ENCODE data around the gene CASP9.

CASP9 gene

DNA sequence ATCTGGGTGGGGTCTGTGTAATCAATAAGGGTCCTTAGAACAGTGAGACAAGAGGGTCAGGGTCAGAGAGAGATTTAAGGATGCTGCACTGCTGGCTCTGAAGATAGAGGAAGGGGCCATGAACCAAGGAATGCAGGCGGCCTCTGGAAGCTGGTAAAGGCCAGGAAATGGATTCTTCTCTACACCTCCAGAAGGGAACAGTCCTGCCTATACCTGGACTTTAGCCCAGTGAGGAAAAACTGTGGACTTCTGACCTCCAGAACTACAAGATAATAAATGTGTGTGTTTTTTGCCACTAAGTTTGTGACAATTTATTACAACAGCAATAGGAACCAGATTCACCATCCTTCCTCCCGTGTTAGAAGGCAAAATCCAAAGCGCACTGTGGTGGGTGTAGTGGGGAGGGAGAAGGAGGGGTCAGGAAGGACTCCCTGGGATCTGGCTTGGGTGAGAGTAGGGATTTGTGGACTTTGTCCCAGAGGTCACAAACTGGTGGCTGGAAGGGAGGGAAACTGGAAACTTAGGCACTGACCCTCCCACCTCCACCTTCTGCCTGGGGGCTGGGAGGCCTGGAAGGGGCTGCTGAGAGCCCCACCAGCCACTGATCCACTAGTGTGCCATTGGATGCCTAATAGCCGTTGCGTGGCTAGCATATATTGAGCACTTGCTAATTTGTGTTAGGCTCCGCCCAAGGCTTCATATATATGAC is 72.8 kb downstream of the CASP9 start:
- H3K4me1 ChIP-seq (ENCODE audit: control insufficient read depth, insufficient read depth, low read length), result no peaks in the 10 kb centered on the region
- WGBS, 2 experiments, result 93 to 97% methylated on average over 6 of the region's 6 CpGs
- H3K27ac ChIP-seq (ENCODE audit: insufficient read depth, low read depth, low read length, poor library complexity, severe bottlenecking), result no peak overlapping the region
- H3K4me3 ChIP-seq (ENCODE audit: insufficient read depth, low read depth, low read length), result no peak overlapping the region
- H3K27me3 ChIP-seq (ENCODE audit: control insufficient read depth, insufficient read depth, low read length, poor library complexity, severe bottlenecking), result no peaks in the 10 kb centered on the region
- H3K9me3 ChIP-seq (ENCODE audit: control insufficient read depth, low read length), result no peaks in the 10 kb centered on the region
- no peaks in the 10 kb centered on the region for H3K36me3 ChIP-seq (ENCODE audit: control insufficient read depth, insufficient read depth, low read length)

DNA sequence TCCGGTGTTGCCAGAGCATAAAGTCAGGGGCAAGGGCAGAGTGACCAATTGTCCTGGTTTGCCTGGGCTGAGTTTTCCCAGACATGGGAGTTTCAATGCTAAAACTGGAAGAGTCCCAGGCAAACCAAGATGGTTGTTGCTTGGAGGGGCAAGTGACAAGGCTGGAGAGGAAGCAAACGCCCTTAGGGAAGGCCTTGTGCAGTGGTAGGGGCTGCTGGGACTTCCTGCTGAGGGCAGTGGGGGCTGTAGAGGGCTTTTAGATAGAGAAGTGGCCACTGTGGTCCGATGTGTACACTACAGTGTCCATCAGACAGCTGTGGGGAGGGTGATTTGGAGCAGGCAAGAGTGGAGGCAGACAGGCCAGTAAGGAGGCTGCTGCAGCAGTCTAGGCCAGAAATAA is 74.4 kb downstream of the CASP9 start:
- Histone ChIP-seq H3K36me3 (ENCODE audit: control insufficient read depth, insufficient read depth, low read length) (no peaks in the 10 kb centered on the region), H3K4me3 (ENCODE audit: insufficient read depth, low read depth, low read length) (no peak overlapping the region), H3K27me3 (ENCODE audit: control insufficient read depth, insufficient read depth, low read length, poor library complexity, severe bottlenecking) (no peaks in the 10 kb centered on the region), H3K4me1 (ENCODE audit: control insufficient read depth, insufficient read depth, low read length) (no peaks in the 10 kb centered on the region), H3K9me3 (ENCODE audit: control insufficient read depth, low read length) (no peaks in the 10 kb centered on the region), H3K27ac (ENCODE audit: insufficient read depth, low read depth, low read length, poor library complexity, severe bottlenecking) (no peak overlapping the region)
- 92 to 93% methylated on average over 3 of the region's 3 CpGs for WGBS, 2 experiments

DNA sequence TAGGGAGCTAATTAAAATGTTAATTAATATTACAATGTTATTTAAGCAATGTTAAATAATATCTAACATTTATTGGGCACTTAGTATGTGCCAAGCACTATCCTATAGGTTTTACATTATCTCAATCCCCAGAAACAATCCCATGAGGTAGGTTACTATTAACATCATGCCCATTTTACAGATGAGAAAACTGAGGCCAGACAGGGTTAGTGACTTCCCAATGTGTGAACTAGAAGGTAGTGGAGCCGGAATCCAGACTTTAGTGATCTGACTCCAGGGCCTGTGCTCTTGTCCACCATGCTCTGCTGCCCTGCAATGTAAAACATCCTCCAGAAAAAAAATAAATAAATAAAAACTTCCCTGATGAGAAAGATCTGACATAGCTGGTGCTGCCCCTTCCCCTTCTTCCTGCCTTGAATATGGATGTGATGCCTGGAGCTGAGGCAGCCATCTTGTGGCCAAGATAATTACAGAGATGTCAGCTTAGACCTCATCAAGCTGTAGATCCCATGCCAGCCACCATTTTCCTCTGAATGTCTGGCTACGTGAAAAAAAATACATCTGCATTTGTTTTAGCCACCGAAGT is 75.0 kb downstream of the CASP9 start:
- no peaks in the 10 kb centered on the region for H3K9me3 ChIP-seq (ENCODE audit: control insufficient read depth, low read length)
- no peak overlapping the region for H3K4me3 ChIP-seq (ENCODE audit: insufficient read depth, low read depth, low read length)
- 90 to 94% methylated on average over 3 of the region's 3 CpGs for WGBS, 2 experiments
- H3K4me1 ChIP-seq (ENCODE audit: control insufficient read depth, insufficient read depth, low read length), result no peaks in the 10 kb centered on the region
- no peak overlapping the region for H3K27ac ChIP-seq (ENCODE audit: insufficient read depth, low read depth, low read length, poor library complexity, severe bottlenecking)
- no peaks in the 10 kb centered on the region for H3K27me3 ChIP-seq (ENCODE audit: control insufficient read depth, insufficient read depth, low read length, poor library complexity, severe bottlenecking)
- H3K36me3 ChIP-seq (ENCODE audit: control insufficient read depth, insufficient read depth, low read length), result no peaks in the 10 kb centered on the region

DNA sequence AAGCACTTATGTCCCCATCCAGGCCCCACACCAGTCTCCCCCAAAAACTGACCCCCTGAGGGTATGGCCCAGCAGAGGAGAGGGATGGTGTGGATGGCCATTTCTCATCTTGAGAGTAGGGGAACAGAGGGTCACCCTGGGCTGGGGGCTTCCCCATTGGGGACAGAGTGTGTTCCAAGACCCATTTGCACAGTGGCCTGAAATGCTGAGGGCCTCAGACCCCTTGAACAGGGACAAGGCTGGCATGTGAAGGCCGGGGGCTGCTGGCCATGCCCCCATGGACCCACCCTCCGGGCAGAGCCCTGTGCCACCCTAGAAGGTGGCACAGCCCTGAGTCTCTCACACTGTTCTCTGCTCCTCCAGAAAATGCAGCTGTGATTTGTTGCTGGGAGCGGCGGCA is 77.8 kb downstream of the CASP9 start:
- WGBS, 2 experiments, result 88 to 90% methylated on average over 4 of the region's 4 CpGs
- no peak overlapping the region for H3K27ac ChIP-seq (ENCODE audit: insufficient read depth, low read depth, low read length, poor library complexity, severe bottlenecking)
- no peaks in the 10 kb centered on the region for H3K4me1 ChIP-seq (ENCODE audit: control insufficient read depth, insufficient read depth, low read length)
- H3K36me3 ChIP-seq (ENCODE audit: control insufficient read depth, insufficient read depth, low read length), result no peaks in the 10 kb centered on the region
- H3K4me3 ChIP-seq (ENCODE audit: insufficient read depth, low read depth, low read length), result no peak overlapping the region
- H3K9me3 ChIP-seq (ENCODE audit: control insufficient read depth, low read length), result no peaks in the 10 kb centered on the region
- H3K27me3 ChIP-seq (ENCODE audit: control insufficient read depth, insufficient read depth, low read length, poor library complexity, severe bottlenecking), result no peaks in the 10 kb centered on the region

DNA sequence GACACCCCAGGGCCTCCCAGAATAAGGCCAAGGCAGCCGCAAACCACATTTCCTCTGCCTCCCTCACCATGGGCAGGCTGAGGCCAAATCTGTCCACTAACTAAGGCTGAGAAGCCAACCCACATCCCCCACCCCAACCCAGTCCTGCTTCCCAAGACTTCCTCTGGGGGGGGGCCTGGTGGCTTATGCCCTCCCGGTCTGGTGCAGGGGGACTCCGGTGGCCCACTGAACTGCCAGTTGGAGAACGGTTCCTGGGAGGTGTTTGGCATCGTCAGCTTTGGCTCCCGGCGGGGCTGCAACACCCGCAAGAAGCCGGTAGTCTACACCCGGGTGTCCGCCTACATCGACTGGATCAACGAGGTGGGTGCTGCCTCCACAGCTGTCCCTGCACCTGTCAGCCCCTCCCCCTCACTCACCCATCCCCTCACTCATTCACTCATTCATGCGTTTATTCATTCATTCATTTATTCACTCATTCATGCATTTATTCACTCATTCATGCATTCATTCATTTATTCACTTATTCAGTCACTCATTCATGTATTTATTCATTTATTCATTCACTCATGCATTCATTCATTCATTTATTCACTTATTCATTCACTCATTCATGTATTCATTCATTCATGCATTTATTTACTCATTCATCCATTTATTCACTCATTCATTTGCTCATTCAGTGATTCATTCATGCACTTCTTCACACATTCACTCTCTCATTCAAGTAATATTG is 78.5 kb downstream of the CASP9 start:
- H3K4me1 ChIP-seq (ENCODE audit: control insufficient read depth, insufficient read depth, low read length), result no peaks in the 10 kb centered on the region
- WGBS, 2 experiments, result 91 to 93% methylated on average over 14 of the region's 14 CpGs
- H3K27me3 ChIP-seq (ENCODE audit: control insufficient read depth, insufficient read depth, low read length, poor library complexity, severe bottlenecking), result no peaks in the 10 kb centered on the region
- H3K36me3 ChIP-seq (ENCODE audit: control insufficient read depth, insufficient read depth, low read length), result no peaks in the 10 kb centered on the region
- no peak overlapping the region for H3K4me3 ChIP-seq (ENCODE audit: insufficient read depth, low read depth, low read length)
- no peak overlapping the region for H3K27ac ChIP-seq (ENCODE audit: insufficient read depth, low read depth, low read length, poor library complexity, severe bottlenecking)
- H3K9me3 ChIP-seq (ENCODE audit: control insufficient read depth, low read length), result no peaks in the 10 kb centered on the region

- Histone ChIP-seq H3K27me3 (ENCODE audit: control insufficient read depth, insufficient read depth, low read length, poor library complexity, severe bottlenecking) (no peaks in the 10 kb centered on the region), H3K4me3 (ENCODE audit: insufficient read depth, low read depth, low read length) (no peak overlapping the region), H3K4me1 (ENCODE audit: control insufficient read depth, insufficient read depth, low read length) (no peaks in the 10 kb centered on the region), H3K36me3 (ENCODE audit: control insufficient read depth, insufficient read depth, low read length) (no peaks in the 10 kb centered on the region), H3K27ac (ENCODE audit: insufficient read depth, low read depth, low read length, poor library complexity, severe bottlenecking) (no peak overlapping the region), H3K9me3 (ENCODE audit: control insufficient read depth, low read length) (no peaks in the 10 kb centered on the region)
- 91 to 92% methylated on average over 17 of the region's 17 CpGs for WGBS, 2 experiments
Measured at GRCh38 chr1:15444468-15445389, 79.3 kb downstream of the CASP9 start.

DNA sequence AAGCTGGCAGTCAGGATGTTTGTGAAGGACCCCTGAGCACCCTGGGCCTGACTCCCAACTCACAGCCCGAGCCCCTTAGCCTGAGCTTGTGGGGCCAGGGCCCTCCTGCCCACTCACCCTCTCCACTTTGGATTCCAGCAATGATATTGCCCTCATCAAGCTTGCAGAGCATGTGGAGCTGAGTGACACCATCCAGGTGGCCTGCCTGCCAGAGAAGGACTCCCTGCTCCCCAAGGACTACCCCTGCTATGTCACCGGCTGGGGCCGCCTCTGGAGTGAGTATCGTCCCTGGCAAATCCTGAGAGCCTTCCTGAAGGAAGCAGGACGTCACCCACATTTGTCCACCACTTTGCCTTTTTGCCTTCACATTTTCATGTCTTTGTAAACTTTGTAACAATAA is 80.7 kb downstream of the CASP9 start:
- no peaks in the 10 kb centered on the region for H3K36me3 ChIP-seq (ENCODE audit: control insufficient read depth, insufficient read depth, low read length)
- WGBS, 2 experiments, result 81 to 84% methylated on average over 5 of the region's 5 CpGs
- no peak overlapping the region for H3K4me3 ChIP-seq (ENCODE audit: insufficient read depth, low read depth, low read length)
- H3K9me3 ChIP-seq (ENCODE audit: control insufficient read depth, low read length), result no peaks in the 10 kb centered on the region
- H3K4me1 ChIP-seq (ENCODE audit: control insufficient read depth, insufficient read depth, low read length), result no peaks in the 10 kb centered on the region
- H3K27ac ChIP-seq (ENCODE audit: insufficient read depth, low read depth, low read length, poor library complexity, severe bottlenecking), result no peak overlapping the region
- no peaks in the 10 kb centered on the region for H3K27me3 ChIP-seq (ENCODE audit: control insufficient read depth, insufficient read depth, low read length, poor library complexity, severe bottlenecking)

- no peaks in the 10 kb centered on the region for H3K36me3 ChIP-seq (ENCODE audit: control insufficient read depth, insufficient read depth, low read length)
- no peaks in the 10 kb centered on the region for H3K9me3 ChIP-seq (ENCODE audit: control insufficient read depth, low read length)
- H3K27ac ChIP-seq (ENCODE audit: insufficient read depth, low read depth, low read length, poor library complexity, severe bottlenecking), result no peak overlapping the region
- 87 to 89% methylated on average over 5 of the region's 5 CpGs for WGBS, 2 experiments
- no peaks in the 10 kb centered on the region for H3K27me3 ChIP-seq (ENCODE audit: control insufficient read depth, insufficient read depth, low read length, poor library complexity, severe bottlenecking)
- H3K4me1 ChIP-seq (ENCODE audit: control insufficient read depth, insufficient read depth, low read length), result no peaks in the 10 kb centered on the region
- H3K4me3 ChIP-seq (ENCODE audit: insufficient read depth, low read depth, low read length), result no peak overlapping the region
Measured at GRCh38 chr1:15442759-15443158, 81.3 kb downstream of the CASP9 start.

- no peaks in the 10 kb centered on the region for H3K4me1 ChIP-seq (ENCODE audit: control insufficient read depth, insufficient read depth, low read length)
- no peaks in the 10 kb centered on the region for H3K36me3 ChIP-seq (ENCODE audit: control insufficient read depth, insufficient read depth, low read length)
- H3K9me3 ChIP-seq (ENCODE audit: control insufficient read depth, low read length), result no peaks in the 10 kb centered on the region
- H3K4me3 ChIP-seq (ENCODE audit: insufficient read depth, low read depth, low read length), result no peak overlapping the region
- H3K27me3 ChIP-seq (ENCODE audit: control insufficient read depth, insufficient read depth, low read length, poor library complexity, severe bottlenecking), result no peaks in the 10 kb centered on the region
- 91 to 92% methylated on average over 8 of the region's 8 CpGs for WGBS, 2 experiments
- no peak overlapping the region for H3K27ac ChIP-seq (ENCODE audit: insufficient read depth, low read depth, low read length, poor library complexity, severe bottlenecking)
Measured at GRCh38 chr1:15442119-15442518, 81.9 kb downstream of the CASP9 start.
